Upper lobe of left lung (tissue), 6 donors: ENCODE results near the gene SLC6A6. TPM values are rescaled to one million over a fixed set of nuclear protein-coding genes. Genes with fewer than 3 reads are reported as not detected.
A peak's percentile ranks its signal among the peaks of the same experiment; 100 is the strongest.

Experiments used
- ATAC-seq, 2 donors: fragments of 200-7000 bp; cut with Tn5 transposase; one replicate each; pipeline ENCODE4 v1.9.1; 2022; ENCODE audit warnings: mild to moderate bottlenecking in 2 of 2, moderate library complexity in 2 of 2; ENCODE audit not compliant: low FRiP score in 2 of 2
- DNase-seq, 2 donors: peaks; one replicate each; pipeline ENCODE4 v3.0.0-alpha.2; 2019 to 2020
- H3K27ac ChIP-seq, 4 donors: fragments of 200-600 bp; sonication (generic); one replicate each; pipeline ENCODE4 v1.5.1; 2016 to 2019
- H3K27me3 ChIP-seq, 4 donors: fragments of 200-600 bp; sonication (generic); one replicate each; pipeline ENCODE4 v1.5.1; 2017 to 2019
- H3K36me3 ChIP-seq, 4 donors: fragments of 200-600 bp; sonication (generic); one replicate each; pipeline ENCODE4 v1.5.1; 2016 to 2019
- H3K4me1 ChIP-seq, 4 donors: fragments of 200-600 bp; sonication (generic); one replicate each; pipeline ENCODE4 v1.5.1; 2018 to 2019
- H3K4me3 ChIP-seq, 4 donors: fragments of 200-600 bp; sonication (generic); one replicate each; pipeline ENCODE4 v1.5.1; 2017 to 2019; ENCODE audit warnings: mild to moderate bottlenecking in 2 of 4, moderate library complexity in 1 of 4
- H3K9me3 ChIP-seq, 4 donors: fragments of 200-600 bp; sonication (generic); one replicate each; pipeline ENCODE4 v1.5.1; 2018 to 2019
- EP300 ChIP-seq, 4 donors: sonication (generic); formaldehyde crosslinking; IDR thresholded peaks; one replicate each; pipeline ENCODE4 v1.5.1; 2017; ENCODE audit warnings: antibody characterized with exemption in 4 of 4, control low read depth in 2 of 4
- POLR2A ChIP-seq, 4 donors: fragments of 450-650 bp; IDR thresholded peaks; one replicate each; pipeline ENCODE4 v1.5.1; 2016 to 2017; ENCODE audit warnings: antibody characterized with exemption in 4 of 4, mild to moderate bottlenecking in 2 of 4
- POLR2AphosphoS5 ChIP-seq, 2 donors: sonication (generic); formaldehyde crosslinking; IDR thresholded peaks; one replicate each; pipeline ENCODE4 v1.5.1; 2017; ENCODE audit warnings: antibody characterized with exemption in 2 of 2
- WGBS, 2 donors: methylation state at CpG; one replicate each; pipeline ENCODE4 v1.1.5; 2017 to 2018; 5-methylcytosine and 5-hydroxymethylcytosine counted together
- total RNA-seq, 6 donors: library from RNA; depleted of rRNA in 4 of 6; stranded (reverse); fragments of >200 nt in 4 of 6; gene quantifications; one replicate each; pipeline versions ENCODE4 v1.1.0 to v1.2.1, GENCODE V29; 2016 to 2021
- TF ChIP-seq, protein P1 (sequence below), 6 experiments: fragments of 450-650 bp in 4 of 6; fragments of 200-600 bp in 2 of 6; sonication (generic) in 2 of 6; IDR thresholded peaks; one replicate each; pipeline ENCODE4 v1.5.1; 2016 to 2019; ENCODE audit warnings: antibody characterized with exemption in 6 of 6
- donor health status: DM: no; HTN: no; CAD: no; lungs with moderate emphysema.
- donor health status: DM: no; HTN: yes; CAD: no; lungs with severe emphysema.

Gene SLC6A6
- total RNA-seq, 6 donors from 2014 or later: 60.6 to 154 (median 92.8) TPM

DNA sequence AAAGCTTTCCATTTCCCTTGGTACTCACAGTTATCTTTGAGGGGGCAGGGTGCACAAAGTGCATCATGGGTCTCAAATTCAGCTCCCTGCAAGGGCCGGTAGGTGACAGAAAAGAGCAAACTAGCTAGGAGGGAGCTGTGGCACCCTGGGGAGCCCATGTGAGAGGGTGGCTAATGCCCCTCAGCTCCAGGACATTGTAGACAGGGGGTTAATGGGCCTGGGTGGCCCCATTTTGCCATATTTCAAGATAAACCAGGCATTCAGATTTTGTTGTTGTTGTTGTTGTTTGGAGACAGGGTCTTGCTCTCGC is 3.7 kb upstream of the SLC6A6 start:
- Histone ChIP-seq H3K36me3 (no peaks in the 10 kb centered on the region), H3K27me3 (no peaks in the 10 kb centered on the region), H3K9me3 (no peaks in the 10 kb centered on the region), H3K4me3 (no peak overlapping the region), H3K4me1 (peaks cover 3 to 26% (median 15%) of the 10 kb centered on the region in 4 donors), H3K27ac (no peak overlapping the region)
- DNase-seq (no peak), ATAC-seq (no peak)
- 70 to 89% methylated on average over 2 of the region's 2 CpGs for WGBS, 2 donors
- no peak for TF ChIP-seq POLR2A (IDR thresholded peaks at IDR 0.05)
- TF ChIP-seq, protein P1, sequence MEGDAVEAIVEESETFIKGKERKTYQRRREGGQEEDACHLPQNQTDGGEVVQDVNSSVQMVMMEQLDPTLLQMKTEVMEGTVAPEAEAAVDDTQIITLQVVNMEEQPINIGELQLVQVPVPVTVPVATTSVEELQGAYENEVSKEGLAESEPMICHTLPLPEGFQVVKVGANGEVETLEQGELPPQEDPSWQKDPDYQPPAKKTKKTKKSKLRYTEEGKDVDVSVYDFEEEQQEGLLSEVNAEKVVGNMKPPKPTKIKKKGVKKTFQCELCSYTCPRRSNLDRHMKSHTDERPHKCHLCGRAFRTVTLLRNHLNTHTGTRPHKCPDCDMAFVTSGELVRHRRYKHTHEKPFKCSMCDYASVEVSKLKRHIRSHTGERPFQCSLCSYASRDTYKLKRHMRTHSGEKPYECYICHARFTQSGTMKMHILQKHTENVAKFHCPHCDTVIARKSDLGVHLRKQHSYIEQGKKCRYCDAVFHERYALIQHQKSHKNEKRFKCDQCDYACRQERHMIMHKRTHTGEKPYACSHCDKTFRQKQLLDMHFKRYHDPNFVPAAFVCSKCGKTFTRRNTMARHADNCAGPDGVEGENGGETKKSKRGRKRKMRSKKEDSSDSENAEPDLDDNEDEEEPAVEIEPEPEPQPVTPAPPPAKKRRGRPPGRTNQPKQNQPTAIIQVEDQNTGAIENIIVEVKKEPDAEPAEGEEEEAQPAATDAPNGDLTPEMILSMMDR (IDR thresholded peaks at IDR 0.05): no peak
- TF ChIP-seq EP300 (IDR thresholded peaks at IDR 0.05): no peak
- TF ChIP-seq POLR2AphosphoS5 (IDR thresholded peaks at IDR 0.05): no peak

DNA sequence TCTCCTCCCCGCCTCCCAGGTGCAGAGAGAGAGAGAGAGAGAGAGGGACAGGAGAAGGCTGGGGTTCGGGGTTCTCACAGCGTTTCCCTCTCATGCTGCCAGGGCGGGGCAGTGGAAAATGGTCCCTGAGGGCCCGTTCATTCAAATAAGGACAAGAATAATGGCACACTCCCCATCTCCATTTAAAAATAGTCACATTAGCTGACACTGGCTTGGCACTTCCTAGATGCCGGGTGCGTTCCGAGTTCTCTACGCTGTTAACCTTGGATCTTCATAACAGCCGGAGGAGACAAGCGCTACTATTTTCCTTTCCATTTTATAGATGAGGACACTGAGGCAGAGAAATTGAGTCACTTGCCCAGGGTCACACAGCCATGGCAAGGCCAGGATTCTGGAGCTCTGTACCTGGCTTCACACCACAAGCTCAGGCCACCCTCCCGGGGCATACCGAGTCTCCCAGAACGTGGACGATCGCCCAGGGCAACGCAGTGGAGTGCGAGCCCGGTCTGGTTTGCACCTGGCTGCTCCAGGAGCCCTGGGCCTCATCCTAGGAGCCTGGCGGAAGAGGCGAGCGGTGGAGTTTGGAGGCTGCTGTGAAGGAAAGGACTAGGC is 608 bp upstream of the SLC6A6 start:
- peaks cover 30 to 56% (median 44%) of the 10 kb centered on the region in 4 donors for H3K4me1 ChIP-seq
- H3K36me3 ChIP-seq: no peaks in the 10 kb centered on the region
- 55 to 79% methylated on average over 11 to 22 of the region's 22 CpGs for WGBS, 2 donors
- TF ChIP-seq, protein P1 (IDR thresholded peaks at IDR 0.05): no peak
- TF ChIP-seq POLR2AphosphoS5 (IDR thresholded peaks at IDR 0.05) (no peak), EP300 (IDR thresholded peaks at IDR 0.05) (no peak), POLR2A (IDR thresholded peaks at IDR 0.05) (no peak)
- no peak for DNase-seq
- no peaks in the 10 kb centered on the region for H3K9me3 ChIP-seq
- H3K27ac ChIP-seq: peak overlapping the region; percentile 93 to 97 (median 95)
- peak overlapping the region in 3 of 4 donors; percentile 83 to 90 (median 86) for H3K4me3 ChIP-seq
- H3K27me3 ChIP-seq: no peaks in the 10 kb centered on the region
- no peak for ATAC-seq

DNA sequence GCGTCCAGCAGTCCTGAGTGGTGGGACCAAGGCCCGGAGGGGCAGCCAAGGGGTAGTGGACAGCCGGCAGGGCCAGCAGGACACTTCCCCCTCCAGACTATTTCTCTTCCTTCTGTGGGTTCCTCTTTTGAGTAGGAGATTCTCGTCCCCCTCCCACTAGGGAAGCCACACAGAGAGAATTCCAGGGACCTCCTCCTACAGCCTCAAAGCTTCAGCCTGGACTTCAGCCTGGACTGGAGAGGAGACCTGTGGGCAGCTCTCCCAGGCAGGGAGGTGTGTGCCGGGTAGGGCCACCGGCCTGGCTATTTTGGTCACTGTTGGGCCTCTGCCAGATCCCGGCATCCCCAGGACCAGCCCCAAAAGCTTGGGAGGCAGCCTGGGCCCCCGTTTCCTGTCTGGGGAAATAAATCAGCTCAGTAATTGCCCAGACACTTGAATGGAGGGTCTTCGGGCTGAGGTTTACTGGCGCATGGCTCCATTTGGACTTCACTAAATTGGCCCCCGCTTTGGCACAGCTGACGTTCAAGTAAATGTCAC is 1.3 kb downstream of the SLC6A6 start:
- peak overlapping the region; percentile 56 to 90 (median 84) for H3K4me3 ChIP-seq
- peaks cover 32 to 46% (median 38%) of the 10 kb centered on the region in 4 donors for H3K4me1 ChIP-seq
- WGBS, 2 donors: 6 to 16% methylated on average over 5 to 12 of the region's 12 CpGs
- DNase-seq: peak in 1 of 2 donors; percentile 64
- H3K36me3 ChIP-seq: peaks cover 0 to 8% (median 4%) of the 10 kb centered on the region in 4 donors
- H3K9me3 ChIP-seq: no peaks in the 10 kb centered on the region
- H3K27me3 ChIP-seq: no peaks in the 10 kb centered on the region
- peak overlapping the region; percentile 93 to 97 (median 95) for H3K27ac ChIP-seq
- TF ChIP-seq EP300 (IDR thresholded peaks at IDR 0.05): no peak
- TF ChIP-seq POLR2AphosphoS5 (IDR thresholded peaks at IDR 0.05): peak in 1 of 2 donors; percentile 8
- TF ChIP-seq, protein P1 (IDR thresholded peaks at IDR 0.05): no peak
- TF ChIP-seq POLR2A (IDR thresholded peaks at IDR 0.05): peak in 2 of 4 donors; percentile 38 to 71
- peak; percentile 46 to 49 for ATAC-seq

DNA sequence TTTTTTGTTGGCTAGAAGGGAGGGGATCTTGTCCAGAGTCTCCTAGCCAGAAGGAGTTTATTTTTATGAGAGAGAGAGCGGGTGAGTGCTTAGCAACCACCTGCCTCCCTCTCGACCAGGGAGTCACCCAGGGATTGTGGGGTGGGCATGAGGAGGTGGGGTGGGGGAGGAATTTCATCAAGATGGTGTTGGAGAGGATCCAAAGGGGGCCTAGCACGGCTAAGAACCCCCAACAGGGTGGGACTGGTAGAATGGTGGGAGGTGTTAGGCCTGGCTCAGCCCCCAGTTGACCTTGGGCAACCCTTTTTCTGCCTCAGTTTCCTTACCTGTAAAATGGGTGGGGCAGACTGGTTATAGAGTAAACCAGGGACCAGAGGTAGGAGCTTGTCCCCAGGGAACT is 1.8 kb downstream of the SLC6A6 start:
- WGBS, 2 donors: 15 to 33% methylated on average over 3 of the region's 3 CpGs
- Histone ChIP-seq H3K27me3 (no peaks in the 10 kb centered on the region), H3K4me1 (peaks cover 36 to 51% (median 42%) of the 10 kb centered on the region in 4 donors), H3K4me3 (peak overlapping the region; percentile 56 to 90 (median 84)), H3K9me3 (no peaks in the 10 kb centered on the region), H3K36me3 (peaks cover 0 to 8% (median 4%) of the 10 kb centered on the region in 4 donors), H3K27ac (peak overlapping the region; percentile 93 to 97 (median 95))
- no peak for DNase-seq
- no peak for TF ChIP-seq POLR2AphosphoS5 (IDR thresholded peaks at IDR 0.05)
- TF ChIP-seq EP300 (IDR thresholded peaks at IDR 0.05): no peak
- TF ChIP-seq POLR2A (IDR thresholded peaks at IDR 0.05): no peak
- TF ChIP-seq, protein P1 (IDR thresholded peaks at IDR 0.05): no peak
- ATAC-seq: no peak
